GOT3 (cell line): ENCODE results near the gene GPX5.
"Not testable (repeated sequence)": the region's sequence is repeated elsewhere in the genome, so short reads cannot be mapped to it uniquely, and the experiment has no call there.

Source experiments
- DNase-seq: peaks from one replicate; lab custom pipeline; 2025; ENCODE audit warnings: mixed read lengths; lab: John Stamatoyannopoulos, UW

Gene GPX5

DNA sequence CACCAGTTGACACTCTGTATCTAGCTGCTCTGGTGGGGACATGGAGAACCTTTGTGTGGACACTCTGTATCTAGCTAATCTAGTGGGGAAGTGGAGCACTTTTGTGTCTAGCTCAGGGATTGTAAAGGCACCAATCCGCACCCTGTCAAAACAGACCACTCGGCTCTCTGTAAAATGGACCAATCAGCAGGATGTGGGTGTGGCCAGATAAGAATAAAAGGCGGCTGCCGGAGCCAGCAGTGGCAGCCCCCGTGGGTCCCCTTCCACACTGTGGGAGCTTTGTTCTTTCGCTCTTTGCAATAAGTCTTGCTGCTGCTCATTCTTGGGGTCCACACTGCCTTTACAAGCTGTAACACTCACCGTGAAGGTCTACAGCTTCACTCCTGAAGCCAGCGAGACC, 13.3 kb upstream of the GPX5 start:
- not testable (repeated sequence) for DNase-seq

DNA sequence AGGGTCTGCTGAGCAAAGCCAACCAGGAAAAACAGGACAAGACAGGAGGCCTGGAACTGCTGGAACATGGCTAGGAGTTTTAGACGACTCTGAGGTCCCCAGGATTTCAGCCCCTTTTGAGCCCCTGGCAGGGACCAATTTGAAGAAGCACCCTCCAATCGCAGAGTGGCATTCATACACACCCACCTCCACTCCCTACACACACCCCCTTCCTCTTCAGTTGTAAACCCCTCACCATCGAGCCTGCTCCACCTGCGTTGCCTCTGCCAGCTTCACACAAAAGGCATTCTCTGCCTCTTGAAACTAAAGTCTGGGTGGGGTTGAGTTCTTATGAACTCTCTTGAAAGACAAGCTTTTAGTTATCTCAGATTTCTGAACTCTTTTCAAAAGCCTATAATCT, 10.0 kb upstream of the GPX5 start, which contains the start of gene GPX6:
Gene GPX6 (minus strand): TSS at position 118 of the 400 bp plus-strand sequence. CDS start 50 bp downstream, at position 68.
- DNase-seq: no peak

DNA sequence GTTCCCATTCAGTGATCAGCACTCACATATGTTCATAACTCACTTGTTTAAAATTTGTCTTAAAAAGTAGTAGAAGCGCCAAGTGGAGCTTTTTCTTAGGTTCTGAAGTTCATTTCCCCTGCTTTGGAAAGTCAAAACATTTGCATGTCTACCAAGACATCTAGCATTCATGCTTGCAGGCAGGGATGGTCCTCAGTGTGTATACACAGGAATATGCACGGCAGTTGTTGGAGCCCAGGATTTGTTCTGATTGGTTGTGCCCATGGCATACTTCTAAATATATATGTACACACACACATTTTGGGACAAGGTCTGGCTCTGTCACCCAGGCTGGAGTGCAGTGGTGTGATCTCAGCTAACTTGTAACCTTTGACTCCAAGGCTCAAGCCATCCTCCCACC, 7.7 kb upstream of the GPX5 start:
- DNase-seq: no peak

DNA sequence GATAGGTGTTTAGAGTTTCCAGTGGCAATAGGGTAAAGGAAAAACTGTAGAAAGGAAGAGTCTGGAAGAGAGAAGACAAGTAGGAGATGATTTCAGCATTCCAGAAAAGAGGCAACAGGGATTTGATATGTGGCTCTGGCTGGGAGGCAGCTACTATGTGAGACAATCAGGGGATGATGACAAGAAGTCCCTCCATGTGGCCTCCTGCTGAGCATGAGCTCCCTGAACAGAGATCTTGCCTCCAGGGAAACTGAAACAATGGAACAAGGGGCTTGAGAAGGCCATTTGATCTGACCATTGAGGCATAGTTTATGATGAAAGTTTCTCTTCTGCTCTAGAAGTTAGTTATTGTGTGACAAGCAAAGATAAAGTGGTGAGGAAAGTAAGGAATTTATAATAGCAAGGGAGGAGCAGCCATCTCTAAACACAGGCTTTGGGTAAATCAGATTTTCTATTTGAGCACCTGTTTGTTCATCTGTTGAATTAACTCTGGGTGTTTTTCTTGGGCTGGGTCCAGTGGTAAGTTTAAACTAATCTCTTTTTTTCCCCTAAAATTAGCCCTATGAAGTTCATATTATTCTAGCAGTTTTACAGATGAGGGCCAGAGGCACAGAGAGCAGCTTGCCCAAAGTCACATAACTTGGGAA, 3.0 kb upstream of the GPX5 start:
- no peak for DNase-seq

DNA sequence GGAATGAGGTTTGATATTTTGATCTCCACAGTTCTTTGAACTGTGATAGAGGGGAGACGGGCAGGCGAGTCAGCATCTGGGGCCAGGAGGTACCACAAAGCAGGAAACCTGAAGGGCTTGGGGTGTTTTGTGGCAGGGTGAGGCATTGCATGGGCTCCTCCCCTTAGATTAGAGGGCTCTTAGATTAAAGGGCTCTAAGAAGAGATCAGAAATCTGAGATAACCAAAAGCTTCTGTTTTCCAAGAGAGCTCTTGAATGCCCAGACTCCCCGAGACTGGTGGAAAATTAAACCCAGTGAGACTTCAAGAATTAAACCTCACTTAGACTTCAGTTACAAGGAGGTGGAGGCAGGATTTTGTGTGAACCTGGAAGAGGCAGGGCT, 2.4 kb upstream of the GPX5 start:
- DNase-seq: no peak

DNA sequence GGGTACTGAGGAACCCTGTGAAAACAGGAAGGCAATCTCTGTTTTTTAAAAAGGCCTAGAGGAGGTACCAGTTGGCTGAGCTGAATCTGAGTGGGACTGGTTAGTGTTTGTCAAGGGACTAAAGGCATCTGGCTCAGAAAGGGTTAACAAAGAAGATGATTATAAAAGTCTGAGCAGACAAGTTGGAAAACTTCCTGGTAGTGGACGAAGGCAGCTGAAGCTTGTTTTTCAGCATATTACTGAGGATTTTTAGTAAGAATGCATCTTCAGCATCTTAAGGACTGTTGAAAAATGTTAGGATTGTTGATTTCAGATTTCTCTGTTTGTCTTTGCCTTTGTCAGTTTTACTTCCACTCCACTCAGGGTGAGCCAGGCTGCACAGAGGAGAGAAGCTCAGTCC, 5.1 kb downstream of the GPX5 start:
- no peak for DNase-seq

- DNase-seq: no peak
Observed at GRCh38 chr6:28531479-28532128, 5.9 kb downstream of the GPX5 start.

DNA sequence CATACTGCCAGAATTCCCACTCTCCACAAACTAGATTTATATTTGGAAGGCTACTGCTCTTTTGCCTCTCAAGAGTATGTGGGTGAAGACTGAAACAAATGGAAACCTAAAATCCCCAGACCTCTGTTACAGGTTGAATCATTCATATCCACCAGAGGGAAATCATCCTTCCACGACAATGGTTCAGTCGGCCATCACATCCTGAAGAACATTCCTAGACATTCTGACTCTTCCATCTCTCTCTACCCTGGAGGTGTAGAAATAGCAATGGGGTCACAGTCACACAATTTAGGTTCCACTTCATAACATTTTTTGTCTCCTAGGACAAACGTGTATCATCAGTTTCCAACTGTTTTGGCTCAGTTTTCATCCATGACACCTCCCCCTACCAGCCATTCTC, 8.6 kb downstream of the GPX5 start:
- DNase-seq: no peak

DNA sequence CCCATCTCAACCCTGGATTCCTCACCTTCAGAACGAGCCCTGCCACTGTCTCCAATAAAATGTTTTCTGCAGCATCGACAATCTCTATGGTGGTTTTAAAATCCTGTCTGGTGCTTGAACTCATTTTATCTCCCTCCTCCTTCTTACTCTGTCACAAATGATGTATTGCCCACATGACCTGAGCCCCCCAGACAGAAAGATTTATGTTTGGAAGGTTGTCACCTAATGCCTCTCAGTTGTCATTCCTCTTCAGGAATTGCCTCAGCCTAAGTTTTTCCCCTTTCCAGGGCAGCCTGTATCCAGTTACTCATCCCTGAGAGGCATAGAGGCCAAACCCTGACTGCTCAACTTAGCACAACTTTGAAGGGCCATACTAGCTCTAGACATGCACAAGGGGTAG, 9.2 kb downstream of the GPX5 start:
- DNase-seq: no peak

DNA sequence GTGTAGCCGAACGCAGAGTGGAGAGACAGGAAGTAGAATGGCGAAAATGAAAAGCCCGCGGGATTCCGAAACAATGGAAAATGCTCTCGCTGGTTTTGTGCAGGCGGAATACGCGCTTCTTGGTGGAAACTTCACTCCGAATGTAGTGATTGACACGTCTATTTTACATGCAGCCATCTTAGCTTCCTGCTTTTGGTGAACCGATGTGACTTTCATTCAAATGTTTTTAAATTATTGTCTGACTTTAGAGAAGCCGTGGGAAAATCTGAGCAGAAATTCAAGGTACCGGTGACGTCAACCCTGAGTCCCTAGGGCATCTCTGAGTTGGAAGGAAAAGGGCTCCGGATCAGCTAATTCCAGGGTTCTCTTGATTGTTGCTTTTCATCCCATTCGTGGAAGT, 11.4 kb downstream of the GPX5 start:
- no peak for DNase-seq

DNA sequence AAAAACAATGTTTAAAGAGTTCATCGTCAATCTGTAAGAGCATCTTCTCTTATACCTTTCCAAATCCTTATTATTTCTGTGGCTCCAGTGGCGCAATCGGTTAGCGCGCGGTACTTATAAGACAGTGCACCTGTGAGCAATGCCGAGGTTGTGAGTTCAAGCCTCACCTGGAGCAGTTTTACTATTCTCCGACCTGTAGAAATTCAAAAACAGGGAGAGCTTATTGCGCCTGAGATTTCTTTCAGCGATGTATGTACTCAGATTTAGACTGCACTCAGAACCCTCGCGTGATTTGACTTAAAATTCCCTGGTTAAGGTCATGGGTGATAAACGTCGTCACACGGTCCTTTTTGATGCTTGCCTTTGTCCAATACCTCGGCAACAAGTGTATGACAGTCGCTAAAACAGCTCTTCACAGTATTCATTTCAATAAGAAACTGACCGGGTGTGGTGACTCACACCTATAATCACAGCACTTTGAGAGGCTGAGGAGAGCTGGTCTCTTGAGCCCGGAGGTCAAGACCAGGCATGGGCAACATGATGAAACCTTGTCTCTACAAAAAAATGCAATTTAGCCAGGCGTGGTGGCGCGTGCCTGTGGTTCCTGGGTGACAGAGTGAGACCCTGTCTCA, 11.9 kb downstream of the GPX5 start:
- no peak for DNase-seq

DNA sequence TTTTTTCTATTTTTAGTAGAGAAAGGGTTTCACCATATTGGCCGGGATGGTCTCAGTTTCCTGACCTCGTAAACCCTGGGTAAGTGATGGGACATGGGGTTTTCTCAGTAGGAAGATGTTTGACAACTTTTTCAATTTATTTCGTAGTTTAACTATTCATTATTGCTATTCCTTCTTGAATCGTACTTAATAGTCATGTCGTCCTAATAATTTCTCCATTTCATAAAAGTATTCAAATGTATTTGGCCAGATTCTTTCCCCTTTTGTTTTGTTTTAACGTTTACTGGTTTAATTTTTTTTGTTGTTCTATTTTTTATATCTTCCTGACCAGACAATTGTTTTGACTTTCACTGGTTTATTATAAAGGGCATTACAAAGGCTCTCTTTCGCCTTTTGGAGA, 16.3 kb downstream of the GPX5 start:
- no peak for DNase-seq

DNA sequence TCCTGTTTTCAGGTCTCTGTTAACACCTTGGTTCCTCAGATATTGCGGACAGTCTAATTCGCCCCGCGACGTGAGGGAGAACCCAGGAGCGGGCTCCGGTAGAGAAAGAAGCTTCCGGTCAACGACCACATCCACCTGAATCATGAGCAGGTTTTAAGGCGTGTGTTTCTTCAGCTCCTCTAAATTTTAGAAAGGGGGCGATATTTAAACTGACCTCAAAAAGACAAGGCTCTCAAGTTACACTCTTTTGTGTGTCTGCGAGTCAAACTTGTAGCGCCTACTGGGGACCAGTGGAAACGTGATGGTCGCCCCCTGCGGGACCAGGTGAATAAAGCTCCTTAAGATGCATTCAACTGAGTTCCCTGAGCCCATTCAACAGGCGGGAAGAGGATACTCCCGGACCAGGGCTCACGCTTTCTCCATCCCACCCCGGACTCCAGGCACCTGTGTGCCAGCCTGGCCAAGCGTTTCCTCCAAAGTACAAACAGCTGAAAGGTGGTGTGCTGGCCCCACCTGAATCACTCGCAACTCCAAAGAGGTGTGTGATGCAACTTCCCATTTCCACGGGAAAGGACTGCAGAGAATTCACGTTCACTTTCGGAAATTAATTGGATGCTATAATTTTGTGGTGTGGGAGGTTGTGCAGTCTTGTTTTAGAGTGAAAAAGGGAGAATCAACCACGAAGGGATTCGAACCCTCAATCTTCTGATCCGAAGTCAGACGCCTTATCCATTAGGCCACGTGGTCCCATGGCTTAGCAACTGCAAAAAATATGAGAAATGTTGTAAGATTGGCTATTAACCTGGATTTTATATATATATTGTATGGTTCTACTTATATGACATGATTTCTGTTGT, 17.0 kb downstream of the GPX5 start:
- no peak for DNase-seq

DNA sequence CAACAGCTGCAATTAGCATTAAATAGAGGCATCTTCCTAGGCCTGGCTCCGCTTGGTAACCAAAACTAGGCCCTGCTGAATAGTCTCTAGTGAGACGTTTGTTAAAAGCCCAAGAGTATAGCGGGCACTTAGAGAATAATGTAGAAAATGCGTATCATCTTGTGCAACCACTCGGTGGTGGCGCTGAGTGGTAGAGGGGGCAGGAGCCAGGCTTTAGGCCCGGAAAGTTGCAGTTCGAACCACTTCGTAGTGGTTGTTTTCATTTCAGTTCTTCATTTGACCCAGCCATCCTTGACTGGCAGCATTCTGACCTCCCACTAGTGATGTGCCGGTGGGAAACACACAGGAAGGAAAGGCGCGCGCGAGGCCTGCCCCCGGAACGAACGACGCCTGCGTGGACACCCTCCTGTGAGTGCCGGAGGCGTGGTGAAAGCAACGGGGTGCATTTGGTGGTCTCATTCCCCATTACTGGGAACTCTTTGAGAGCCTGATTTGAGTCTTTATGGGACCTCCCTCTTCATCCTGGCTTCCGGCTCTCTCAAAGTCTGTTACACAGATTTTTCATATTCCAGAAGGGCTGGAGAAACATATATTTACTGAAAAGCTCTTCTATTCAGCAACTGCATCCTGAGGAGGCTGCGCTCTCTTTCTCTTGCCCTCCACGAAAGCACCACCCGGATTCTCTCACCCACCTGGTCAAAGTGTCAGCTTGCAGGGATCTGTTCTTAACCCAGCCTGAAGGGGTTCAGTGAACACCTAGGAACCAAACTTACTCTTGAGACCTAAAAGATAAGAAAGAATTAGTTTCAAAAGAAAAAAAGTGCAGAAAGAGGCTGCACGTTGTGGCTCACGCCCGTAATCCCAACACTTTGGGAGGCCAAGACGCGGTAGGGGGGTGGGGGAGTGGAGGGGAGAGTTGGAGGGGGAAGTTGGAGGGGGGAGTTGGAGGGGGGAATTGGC, 18.2 kb downstream of the GPX5 start:
- no peak for DNase-seq

- DNase-seq: no peak
Observed at GRCh38 chr6:28545955-28546354, 20.3 kb downstream of the GPX5 start.

DNA sequence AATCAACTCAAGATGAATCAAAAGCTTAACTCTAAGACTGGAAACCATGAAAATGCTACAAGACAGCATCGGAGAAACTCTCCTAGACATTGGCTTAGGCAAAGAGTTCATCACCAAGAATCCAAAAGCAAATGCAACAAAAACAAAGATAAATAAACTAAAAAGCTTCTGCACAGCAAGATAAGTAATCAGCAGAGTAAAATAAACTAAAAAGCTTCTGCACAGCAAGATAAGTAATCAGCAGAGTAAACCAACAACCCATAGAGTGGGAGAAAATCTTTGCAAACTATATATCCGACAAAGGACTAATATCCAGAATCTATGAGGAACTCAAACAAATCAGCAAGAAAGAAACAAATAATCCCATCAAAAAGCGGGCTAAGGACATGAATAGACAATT, 21.3 kb downstream of the GPX5 start:
- not testable (repeated sequence) for DNase-seq

DNA sequence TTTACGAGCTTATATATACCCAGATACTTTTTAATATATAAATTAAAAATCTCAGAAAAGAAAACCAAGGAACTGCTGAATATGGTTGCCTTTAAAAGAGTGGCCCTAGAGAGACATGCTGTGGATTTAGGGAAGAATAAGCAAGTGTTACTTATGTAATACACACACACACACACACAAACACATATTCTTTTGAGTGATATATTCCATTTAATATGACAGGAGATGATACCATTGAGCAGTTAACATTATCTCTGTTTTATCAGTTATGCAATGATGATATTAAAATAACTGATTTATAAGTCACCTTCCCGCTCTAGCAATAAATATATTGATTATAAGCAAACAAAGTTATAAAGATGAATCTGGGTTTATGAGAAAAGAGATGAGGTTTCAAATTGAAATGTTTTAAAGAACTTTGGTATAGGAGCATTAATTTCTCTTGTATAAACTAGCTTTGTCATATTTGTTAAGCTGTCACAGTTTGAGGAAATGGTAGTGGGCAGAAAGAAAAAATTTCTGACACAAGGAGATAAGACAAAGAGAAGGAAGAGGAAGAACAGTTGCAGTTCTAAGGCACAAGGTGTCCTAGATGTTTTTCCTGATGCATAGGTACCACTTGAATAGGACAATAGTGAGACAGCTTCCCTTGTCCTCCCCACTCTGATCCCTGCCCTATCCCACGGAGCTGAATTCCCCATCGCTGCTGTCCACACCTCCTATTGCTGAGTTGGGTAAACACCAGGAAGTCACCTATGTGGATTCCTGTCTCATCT, 26.4 kb downstream of the GPX5 start:
- DNase-seq: no peak

DNA sequence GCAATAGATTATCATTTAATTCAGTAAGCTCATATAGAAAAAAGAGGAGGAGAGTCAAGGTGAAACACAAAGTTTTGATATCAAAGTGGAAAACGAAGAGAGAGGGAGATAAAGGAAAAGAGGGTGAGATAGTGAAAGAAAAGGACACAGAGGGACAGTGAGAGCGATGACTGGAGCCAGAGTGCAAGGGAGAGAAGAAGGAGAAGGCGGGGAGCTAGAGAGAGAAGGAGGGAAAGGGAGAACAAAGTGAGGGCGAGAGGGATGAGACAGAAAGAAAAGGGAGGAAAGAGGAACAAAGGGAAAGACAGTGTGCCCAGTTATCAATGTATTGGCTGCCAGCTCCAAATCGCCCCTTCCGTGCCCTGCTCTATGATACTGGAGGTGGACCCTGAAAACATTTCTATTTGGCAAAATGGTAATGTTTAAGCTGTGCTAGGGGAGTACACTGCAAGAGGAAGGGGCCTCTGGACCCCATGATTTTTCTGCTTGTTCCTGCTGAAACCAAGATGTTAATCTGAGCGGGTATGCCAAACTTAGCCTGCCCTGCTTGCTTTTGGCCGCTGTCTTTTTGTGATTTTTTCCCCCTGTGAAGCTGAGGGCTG, 27.8 kb downstream of the GPX5 start:
- DNase-seq: no peak

GRCh38 chr6:28553986-28554881, 28.6 kb downstream of the GPX5 start:
- DNase-seq: no peak
